ENCODE data around the gene CCL4L2.
"Not testable (repeated sequence)": the region's sequence is repeated elsewhere in the genome, so short reads cannot be mapped to it uniquely, and the experiment has no call there.

- TF ChIP-seq CTCF (IDR thresholded peaks at IDR 0.05; ENCODE audit: low read length); EZH2 (IDR thresholded peaks at IDR 0.05; ENCODE audit: borderline replicate concordance, low read length): not testable (repeated sequence)
Observed at GRCh38 chr17:36219556-36219955, 8.7 kb downstream of the CCL4L2 start.
